Measurements from ENCODE around the gene TRIM41. TPM values are rescaled to one million over a fixed set of nuclear protein-coding genes. Genes with fewer than 3 reads are reported as not detected.
"Not testable (repeated sequence)": the region's sequence is repeated elsewhere in the genome, so short reads cannot be mapped to it uniquely, and the experiment has no call there.

TRIM41 gene
- polyA plus RNA-seq (ENCODE audit: insufficient read length): 18.7 TPM

GRCh38 chr5:181223058-181223728 is at the start of gene TRIM41:
TRIM41 (plus strand) TSS chr5:181223281; CDS start chr5:181224000, 719 bp downstream.
- peak; percentile 98 for DNase-seq

DNA sequence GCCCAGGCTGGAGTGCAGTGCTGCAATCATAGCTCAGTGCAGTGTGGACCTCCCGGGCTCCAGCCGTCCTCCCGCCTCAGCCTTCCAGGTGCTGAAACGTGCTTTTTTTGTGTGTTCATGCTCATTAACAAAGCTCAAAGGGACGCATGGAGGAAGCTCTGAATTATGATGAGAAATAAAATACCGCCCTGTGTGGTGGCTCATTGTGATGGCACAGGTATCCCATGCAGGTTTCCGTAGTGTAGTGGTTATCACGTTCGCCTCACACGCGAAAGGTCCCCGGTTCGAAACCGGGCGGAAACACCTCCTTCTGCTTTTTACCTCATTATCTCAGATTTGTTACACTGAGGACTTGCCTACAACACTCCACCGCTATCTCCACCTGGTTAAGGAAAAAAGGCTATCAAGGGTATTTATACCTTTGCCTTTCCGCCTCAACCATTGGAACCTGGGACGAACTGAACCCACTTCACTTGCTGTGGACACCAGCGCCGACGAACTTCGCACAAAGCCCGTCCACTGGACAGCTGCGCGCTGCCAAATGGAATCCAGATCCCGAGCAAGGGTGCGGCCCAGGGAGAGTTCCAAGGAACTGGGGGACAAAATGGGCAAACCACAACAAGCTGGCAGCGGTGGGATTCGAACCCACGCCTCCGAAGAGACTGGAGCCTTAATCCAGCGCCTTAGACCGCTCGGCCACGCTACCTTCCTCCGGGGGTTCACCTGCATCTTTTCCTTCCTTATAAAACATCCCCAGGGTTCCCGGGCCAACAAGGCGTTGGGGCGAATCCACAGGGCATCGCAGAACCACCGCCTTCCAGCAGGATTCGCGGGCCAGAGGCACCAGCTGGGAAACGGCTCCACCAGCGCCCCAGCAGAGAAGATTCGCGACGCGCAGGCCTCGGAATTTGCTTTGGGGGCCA is 49.4 kb upstream of the TRIM41 start:
- DNase-seq: no peak

GRCh38 chr5:181176254-181176952 is 46.7 kb upstream of the TRIM41 start:
- no peak for DNase-seq

- DNase-seq: not testable (repeated sequence)
Measured at GRCh38 chr5:181177559-181177958, 45.5 kb upstream of the TRIM41 start.

DNA sequence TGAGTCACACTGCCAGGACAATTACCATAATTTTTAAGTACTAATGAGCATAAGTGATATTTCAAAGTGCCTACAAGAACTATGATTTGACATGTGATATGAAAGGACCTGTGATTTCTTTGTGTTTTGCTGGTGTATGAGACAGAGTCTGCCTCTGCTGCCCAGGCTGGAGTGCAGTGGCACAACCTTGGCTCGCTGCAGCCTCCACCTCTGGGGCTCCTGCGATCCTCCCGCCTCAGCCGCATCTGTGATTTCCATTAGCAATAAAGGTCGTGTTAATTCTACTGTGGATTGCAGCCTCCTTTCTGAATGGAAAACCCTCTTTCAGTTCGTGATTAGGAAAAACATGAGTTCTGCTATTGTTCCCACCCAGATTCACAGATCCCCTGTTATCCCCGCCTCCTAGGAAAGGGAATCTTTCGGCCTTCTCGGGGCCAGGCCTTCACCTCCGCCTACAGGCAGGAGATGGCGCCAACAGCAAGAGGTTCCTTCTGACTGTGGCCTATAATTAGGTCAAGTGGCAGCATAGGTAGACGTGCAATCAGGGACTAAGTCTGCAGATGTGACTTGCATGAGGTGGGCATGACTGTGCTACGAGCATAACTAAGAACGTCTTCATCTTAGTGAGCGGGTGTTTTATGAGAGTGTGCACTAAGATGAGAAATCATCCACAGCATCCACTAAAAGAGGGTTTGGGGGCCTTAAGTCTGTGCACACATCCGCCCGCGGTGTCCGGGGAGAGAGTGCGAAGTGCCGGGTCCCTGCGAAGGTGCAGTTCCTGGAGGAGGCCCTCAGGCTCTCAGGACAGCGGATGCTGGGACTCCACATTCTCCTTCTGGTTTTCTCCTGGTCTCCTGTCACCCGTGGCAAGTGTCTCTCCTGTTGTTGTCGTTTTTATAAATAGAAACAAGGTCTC is 41.2 kb upstream of the TRIM41 start:
- no peak for DNase-seq

DNA sequence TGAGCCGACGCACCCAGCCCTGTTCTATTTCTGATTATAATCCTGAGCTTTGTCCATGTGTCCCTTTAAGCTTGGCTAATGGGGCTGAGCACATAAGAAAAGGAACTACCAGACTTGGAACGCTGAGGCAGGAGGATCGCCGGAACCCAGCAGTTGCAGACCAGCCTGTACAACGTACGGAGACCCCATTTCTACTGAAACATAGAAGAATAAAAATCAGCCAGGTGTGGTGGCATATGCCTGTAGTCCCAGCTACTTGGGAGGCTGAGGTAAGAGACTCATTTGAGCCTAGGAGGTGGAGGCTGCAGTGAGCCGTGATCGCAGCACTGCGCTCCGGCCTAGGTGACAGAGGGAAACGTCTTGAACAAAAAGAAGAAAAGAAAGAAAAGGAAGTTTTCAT is 40.4 kb upstream of the TRIM41 start:
- no peak for DNase-seq

- DNase-seq: no peak
Measured at GRCh38 chr5:181184845-181185216, 38.2 kb upstream of the TRIM41 start.

- no peak for DNase-seq
Measured at GRCh38 chr5:181185560-181185959, 37.5 kb upstream of the TRIM41 start.

- no peak for DNase-seq
Measured at GRCh38 chr5:181186022-181186421, 37.1 kb upstream of the TRIM41 start.

DNA sequence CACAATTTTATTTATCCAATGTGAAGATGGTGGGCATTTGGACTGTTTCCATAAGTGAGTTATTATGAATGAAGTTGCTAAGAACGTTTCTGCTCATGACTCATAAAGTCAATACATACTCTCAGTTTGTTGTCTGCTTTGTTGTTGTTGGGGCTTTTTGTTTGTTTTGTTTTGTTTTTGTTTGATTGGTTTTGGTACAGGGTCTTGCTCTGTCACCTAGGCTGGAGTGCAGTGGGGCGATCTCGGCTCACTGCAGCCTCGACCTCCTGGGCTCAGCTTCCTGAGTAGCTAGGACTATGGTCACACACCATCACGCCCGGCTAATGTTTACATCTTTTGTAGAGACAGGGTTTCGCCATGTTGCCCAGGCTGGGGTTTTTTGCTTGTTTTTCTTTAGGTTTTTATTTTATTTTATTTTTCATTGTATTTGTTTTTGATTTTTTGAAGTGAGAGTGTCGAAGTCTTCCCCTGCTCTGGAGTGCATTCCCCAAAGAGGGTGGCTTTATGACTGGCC is 36.0 kb upstream of the TRIM41 start:
- DNase-seq: no peak

- peak; percentile 73 for DNase-seq
Measured at GRCh38 chr5:181187500-181188213, 35.4 kb upstream of the TRIM41 start.

GRCh38 chr5:181188700-181189362 is 34.2 kb upstream of the TRIM41 start:
- peak; percentile 87 for DNase-seq

GRCh38 chr5:181189363-181189961 is 33.6 kb upstream of the TRIM41 start:
- no peak for DNase-seq

- DNase-seq: no peak
Measured at GRCh38 chr5:181189962-181190710, 32.9 kb upstream of the TRIM41 start.

DNA sequence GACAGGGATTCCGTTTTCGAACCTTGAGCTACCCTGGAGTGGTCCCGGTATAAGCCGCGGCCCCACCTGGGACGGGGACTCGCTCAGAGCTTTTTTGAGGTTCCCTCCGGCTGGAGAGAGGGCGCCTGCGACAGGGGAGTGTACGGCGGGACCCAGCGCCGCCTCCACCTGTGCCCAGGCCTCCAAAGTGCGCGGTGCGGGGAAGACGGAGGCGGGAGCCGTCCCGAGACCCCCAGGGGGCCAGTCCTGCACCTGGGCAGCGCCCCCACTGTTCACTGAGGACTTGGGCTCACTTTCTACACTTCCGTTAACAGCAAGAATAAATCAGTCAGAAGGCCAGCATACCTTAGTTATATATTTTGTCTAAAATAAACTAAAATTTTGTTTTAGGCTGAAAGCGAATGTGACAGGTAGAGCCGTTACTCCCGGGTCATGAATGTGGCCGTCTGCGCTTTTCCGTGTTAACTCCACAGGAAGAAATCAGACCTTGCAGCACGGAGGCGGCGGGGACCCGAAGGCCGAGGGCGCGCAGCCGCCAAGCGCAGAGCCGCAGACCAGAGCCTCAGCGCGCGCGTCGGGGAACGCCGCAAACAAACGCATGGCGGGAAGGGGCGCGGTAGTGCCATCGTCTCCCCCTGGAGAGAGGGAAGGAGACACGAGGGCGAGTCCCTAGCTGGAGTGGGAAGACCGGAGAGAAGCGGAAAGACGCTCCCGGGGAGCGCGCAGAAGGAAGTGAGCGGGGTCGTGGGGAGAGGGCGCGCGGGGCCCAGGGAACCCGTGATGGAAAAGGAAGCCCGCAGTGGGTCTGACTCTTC is 32.2 kb upstream of the TRIM41 start:
- peak; percentile 60 for DNase-seq

- DNase-seq: peak; percentile 97
Measured at GRCh38 chr5:181191526-181192336, 31.4 kb upstream of the TRIM41 start.

DNA sequence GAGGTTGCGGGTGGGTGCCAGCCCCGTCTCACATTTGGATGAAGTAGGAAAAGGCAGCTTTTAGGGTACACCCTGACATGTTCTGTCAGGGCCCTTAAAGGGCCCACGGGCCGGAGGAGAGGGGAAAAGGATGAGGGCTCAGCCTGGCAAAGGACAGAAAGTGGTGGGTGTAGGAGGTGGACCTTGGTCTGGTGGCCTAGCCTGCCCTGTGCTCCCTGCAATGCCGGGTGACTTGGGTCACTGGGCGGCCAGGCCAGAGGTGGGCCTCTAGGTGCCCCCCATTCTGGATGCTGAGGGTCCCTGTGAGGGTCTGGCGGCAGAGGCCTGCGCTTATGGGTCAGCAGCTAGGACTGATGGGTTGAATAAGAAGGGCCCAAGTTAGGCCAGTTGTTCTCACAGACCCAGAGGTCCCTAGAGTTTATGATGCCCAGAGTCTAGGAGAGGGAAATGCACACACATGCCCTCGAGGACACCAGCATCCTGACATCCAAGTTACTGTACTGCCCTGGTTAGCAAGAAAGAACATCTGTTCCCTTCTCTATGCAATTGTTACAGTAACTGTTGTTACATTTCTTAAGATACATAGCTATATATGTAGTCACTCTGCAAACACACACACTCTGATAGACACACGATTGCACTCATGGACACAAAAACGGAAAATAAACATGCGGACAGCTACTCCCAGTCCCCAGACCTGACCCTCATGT is 30.6 kb upstream of the TRIM41 start:
- DNase-seq: no peak
